Activated CD4-positive, alpha-beta T cell treated with anti-CD3 and anti-CD28 coated beads, Interleukin-2, Interleukin-6, amounts not matched to agents 100 ng/mL and 50 ng/mL, durations not matched to agents 16 hours and 8 hours (primary cell): ENCODE measurements around the gene RNF41.

Experiments used
- DNase-seq: peaks from one replicate; pipeline ENCODE4 v3.0.0-alpha.2; 2020

RNF41 gene

GRCh38 chr12:56242986-56243385, 21.3 kb upstream of the RNF41 start:
- DNase-seq: no peak

GRCh38 chr12:56241424-56242303, 19.9 kb upstream of the RNF41 start:
- no peak for DNase-seq

- no peak for DNase-seq
Measured at GRCh38 chr12:56237552-56237951, 15.8 kb upstream of the RNF41 start.

GRCh38 chr12:56236985-56237384, 15.3 kb upstream of the RNF41 start:
- no peak for DNase-seq

GRCh38 chr12:56236091-56236490, 14.4 kb upstream of the RNF41 start:
- no peak for DNase-seq

GRCh38 chr12:56234746-56235436, 13.2 kb upstream of the RNF41 start:
- no peak for DNase-seq

GRCh38 chr12:56231184-56231582, 9.5 kb upstream of the RNF41 start:
- DNase-seq: no peak

GRCh38 chr12:56230432-56231183, 8.9 kb upstream of the RNF41 start:
- DNase-seq: no peak

GRCh38 chr12:56229916-56230431, 8.3 kb upstream of the RNF41 start, which contains the start of gene SLC39A5:
TSS of gene SLC39A5 (plus strand) at chr12:56230051. CDS start at chr12:56231275, 1,224 bp downstream.
- no peak for DNase-seq

GRCh38 chr12:56229082-56229481, 7.4 kb upstream of the RNF41 start:
- DNase-seq: no peak

- DNase-seq: no peak
Measured at GRCh38 chr12:56224954-56225353, 3.2 kb upstream of the RNF41 start.

- peak; percentile 99 for DNase-seq
Measured at GRCh38 chr12:56224102-56224701, 2.5 kb upstream of the RNF41 start, which contains the start of gene NABP2. TSS of gene NABP2 (plus strand) at chr12:56224342. CDS start at chr12:56224857, 515 bp downstream.

GRCh38 chr12:56223571-56224101, 1.9 kb upstream of the RNF41 start:
- DNase-seq: no peak

GRCh38 chr12:56222531-56222895, 791 bp upstream of the RNF41 start:
- DNase-seq: no peak

GRCh38 chr12:56221232-56221756, 428 bp downstream of the RNF41 start:
- DNase-seq: no peak

- DNase-seq: no peak
Measured at GRCh38 chr12:56220611-56221231, 1.0 kb downstream of the RNF41 start.

- DNase-seq: no peak
Measured at GRCh38 chr12:56219840-56220239, 1.9 kb downstream of the RNF41 start.

- no peak for DNase-seq
Measured at GRCh38 chr12:56216461-56216860, 5.3 kb downstream of the RNF41 start.

GRCh38 chr12:56213878-56214277, 7.8 kb downstream of the RNF41 start:
- no peak for DNase-seq

GRCh38 chr12:56212361-56212760, 9.4 kb downstream of the RNF41 start:
- peak; percentile 27 for DNase-seq

- DNase-seq: no peak
Measured at GRCh38 chr12:56208006-56208405, 13.7 kb downstream of the RNF41 start.
